Measurements from ENCODE around the gene SLC7A5. TPM values are rescaled to one million over a fixed set of nuclear protein-coding genes. Genes with fewer than 3 reads are reported as not detected.

Gene SLC7A5
- total and polyA plus RNA-seq, 2 of the 13 experiments (the other 11 are each of a cell fraction or from before 2014, with no cell fraction given): 79.6 to 155 TPM

- TF ChIP-seq ZNF777 (CRISPR knock-in tag; IDR thresholded peaks at IDR 0.05) (0 out of 2 replicates have a peak, but pooled peaks have one; percentile 3), ZNF674 (CRISPR knock-in tag; IDR thresholded peaks at IDR 0.05; ENCODE audit: low read depth) (no peak), PHF21A (CRISPR knock-in tag; IDR thresholded peaks at IDR 0.05) (peak; percentile 53), FOXP4 (CRISPR knock-in tag; IDR thresholded peaks at IDR 0.05) (peak; percentile 79), CENPT (CRISPR knock-in tag; IDR thresholded peaks at IDR 0.05; ENCODE audit: low read depth) (no peak), ATF1 (CRISPR knock-in tag; IDR thresholded peaks at IDR 0.05) (no peak), ZNF318 (CRISPR knock-in tag; IDR thresholded peaks at IDR 0.05) (no peak), ADNP (CRISPR knock-in tag; IDR thresholded peaks at IDR 0.05) (no peak), KMT2B (CRISPR knock-in tag; IDR thresholded peaks at IDR 0.05) (peak; percentile 23; the same call in 1 of the 2 replicates), TCF7 (IDR thresholded peaks at IDR 0.05; ENCODE audit: low read depth) (no peak), CCDC6 (CRISPR knock-in tag; IDR thresholded peaks at IDR 0.05) (no peak), BCLAF1 (IDR thresholded peaks at IDR 0.05) (no peak), ONECUT2 (CRISPR knock-in tag; IDR thresholded peaks at IDR 0.05) (no peak), ZNF660 (CRISPR knock-in tag; IDR thresholded peaks at IDR 0.05; ENCODE audit: borderline replicate concordance, low read depth) (no peak), DR1 (CRISPR knock-in tag; IDR thresholded peaks at IDR 0.05) (peak; percentile 50), ETV5 (CRISPR knock-in tag; IDR thresholded peaks at IDR 0.05; ENCODE audit: borderline replicate concordance) (peak; percentile 88; the same call in 1 of the 2 replicates), SMARCE1 (IDR thresholded peaks at IDR 0.05; ENCODE audit: borderline replicate concordance) (no peak)
Observed at GRCh38 chr16:87855852-87856715, 13.2 kb downstream of the SLC7A5 start (continued).
